GM23338 (cell line): ENCODE measurements around the gene TAF1B. TPM values are rescaled to one million over a fixed set of nuclear protein-coding genes. Genes with fewer than 3 reads are reported as not detected.

ENCODE experiments used
- ATAC-seq: fragments of 200-7000 bp; cut with Tn5 transposase; 3 replicates; pipeline ENCODE4 v1.9.1; 2020
- DNase-seq: peaks from one replicate; pipeline ENCODE4 v3.0.0-alpha.2; 2015; ENCODE audit warnings: low spot score
- H2AFZ ChIP-seq: fragments of 200-600 bp; sonication (generic); 2 replicates; pipeline ENCODE4 v1.8.0; 2016; ENCODE audit warnings: antibody characterized with exemption, mild to moderate bottlenecking, moderate library complexity
- H3F3A ChIP-seq: fragments of 200-600 bp; sonication (generic); replicated peaks from 2 replicates; pipeline ENCODE4 v1.8.0; 2017; ENCODE audit warnings: antibody characterized with exemption, mixed run types, low read depth
- H3K27ac ChIP-seq: fragments of 200-600 bp; sonication (generic); 2 replicates; pipeline ENCODE4 v1.6.1; 2016; ENCODE audit warnings: low read depth
- H3K27me3 ChIP-seq: fragments of 200-600 bp; sonication (generic); 2 replicates; pipeline ENCODE4 v1.8.0; 2016; ENCODE audit warnings: mild to moderate bottlenecking, mixed run types, moderate library complexity; ENCODE audit not compliant: insufficient read depth
- H3K36me3 ChIP-seq: fragments of 200-600 bp; sonication (generic); 2 replicates; pipeline ENCODE4 v1.8.0; 2016; ENCODE audit warnings: mild to moderate bottlenecking; ENCODE audit not compliant: insufficient read depth
- H3K4me1 ChIP-seq: fragments of 200-600 bp; sonication (generic); 2 replicates; pipeline ENCODE4 v1.8.0; 2016; ENCODE audit warnings: mild to moderate bottlenecking, moderate library complexity; ENCODE audit not compliant: insufficient read depth
- H3K4me2 ChIP-seq: fragments of 200-600 bp; sonication (generic); 2 replicates; pipeline ENCODE4 v1.7.1; 2017; ENCODE audit warnings: mixed run types
- H3K4me3 ChIP-seq: fragments of 200-600 bp; sonication (generic); 2 replicates; pipeline ENCODE4 v1.6.1; 2016; ENCODE audit warnings: mixed run types
- H3K79me2 ChIP-seq: fragments of 200-600 bp; sonication (generic); replicated peaks from 2 replicates; pipeline ENCODE4 v1.8.0; 2017; ENCODE audit warnings: mild to moderate bottlenecking; ENCODE audit not compliant: insufficient read depth
- H3K9me2 ChIP-seq: fragments of 200-600 bp; sonication (generic); 2 replicates; pipeline ENCODE4 v1.8.0; 2017; ENCODE audit not compliant: insufficient read depth
- H4K20me1 ChIP-seq: fragments of 200-600 bp; sonication (generic); replicated peaks from 2 replicates; pipeline ENCODE4 v1.8.0; 2017; ENCODE audit warnings: mild to moderate bottlenecking; ENCODE audit not compliant: insufficient read depth
- H3K27ac Mint-ChIP-seq: 2 replicates; pipeline ENCODE4 v1.8.0; 2020; ENCODE audit warnings: inconsistent platforms, mild to moderate bottlenecking, moderate library complexity, mixed read lengths
- H3K27me3 Mint-ChIP-seq: 3 replicates; pipeline ENCODE4 v1.8.0; 2022; ENCODE audit warnings: low read depth, mild to moderate bottlenecking, moderate library complexity, mixed read lengths, inconsistent platforms; ENCODE audit not compliant: insufficient read depth, poor library complexity
- H3K36me3 Mint-ChIP-seq: 3 replicates; pipeline ENCODE4 v1.8.0; 2021; ENCODE audit warnings: low read depth, mild to moderate bottlenecking, inconsistent platforms, moderate library complexity, mixed read lengths
- H3K4me1 Mint-ChIP-seq: 3 replicates; pipeline ENCODE4 v1.8.0; 2020; ENCODE audit warnings: mild to moderate bottlenecking, inconsistent platforms, mixed read lengths
- H3K4me3 Mint-ChIP-seq: 3 replicates; pipeline ENCODE4 v1.8.0; 2021; ENCODE audit warnings: moderate library complexity, mild to moderate bottlenecking, inconsistent platforms, mixed read lengths
- H3K9me3 Mint-ChIP-seq: 3 replicates; pipeline ENCODE4 v1.8.0; 2020; ENCODE audit warnings: moderate library complexity, mild to moderate bottlenecking, inconsistent platforms, mixed read lengths
- CREB1 ChIP-seq: fragments of 250-450 bp; sonication (Bioruptor Pico); IDR thresholded peaks from 2 replicates; pipeline ENCODE4 v1.5.0; 2020; ENCODE audit warnings: low read depth, mild to moderate bottlenecking, moderate library complexity
- EZH2 ChIP-seq: fragments of 200-600 bp; sonication (generic); IDR thresholded peaks from one replicate; pipeline ENCODE4 v1.8.0; 2017; ENCODE audit warnings: antibody characterized with exemption, mild to moderate bottlenecking, low read depth; ENCODE audit not compliant: unreplicated experiment
- EZH2phosphoT487 ChIP-seq: fragments of 200-600 bp; sonication (generic); IDR thresholded peaks from one replicate; pipeline ENCODE4 v1.8.1; 2018; ENCODE audit warnings: antibody characterized with exemption; ENCODE audit not compliant: unreplicated experiment
- JUNB ChIP-seq: IDR thresholded peaks from one replicate; pipeline ENCODE4 v1.6.1; 2016; ENCODE audit warnings: antibody characterized with exemption; ENCODE audit not compliant: unreplicated experiment
- NANOG ChIP-seq: IDR thresholded peaks from 2 replicates; pipeline ENCODE4 v1.6.1; 2016; ENCODE audit warnings: antibody characterized with exemption, borderline replicate concordance
- POLR2AphosphoS5 ChIP-seq: IDR thresholded peaks from 2 replicates; pipeline ENCODE4 v1.6.1; 2016; ENCODE audit warnings: antibody characterized with exemption, low read depth
- STAT1 ChIP-seq: IDR thresholded peaks from one replicate; pipeline ENCODE4 v1.6.1; 2016; ENCODE audit warnings: antibody characterized with exemption; ENCODE audit not compliant: unreplicated experiment
- ZNF114 ChIP-seq: fragments of 250-450 bp; sonication (Bioruptor Pico); IDR thresholded peaks from 2 replicates; pipeline ENCODE4 v1.5.0; 2020; ENCODE audit warnings: mild to moderate bottlenecking, moderate library complexity
- ZNF331 ChIP-seq: fragments of 250-450 bp; sonication (Bioruptor Pico); IDR thresholded peaks from 2 replicates; pipeline ENCODE4 v1.5.0; 2020; ENCODE audit warnings: low read depth, mild to moderate bottlenecking, moderate library complexity
- polyA plus RNA-seq: library from polyadenylated mRNA; unstranded; fragments of >200 nt; fragmentation: Nextera tagmentation; extraction: Ambion mirVana; gene quantifications from 2 replicates; pipeline ENCODE4 v1.2.1, GENCODE V29; 2016
- total RNA-seq: library from RNA; depleted of rRNA; stranded (reverse); fragments of >200 nt; shearing (Covaris generic); gene quantifications from 2 replicates; pipeline ENCODE4 v1.2.3, GENCODE V29; 2014
- TF ChIP-seq, protein P1 (sequence below), 2 experiments: fragments of 200-600 bp in 1 of 2; sonication (generic) in 1 of 2; conservative IDR thresholded peaks; 2 replicates each; pipeline versions ENCODE4 v1.5.1 to v1.6.1; 2016 to 2017; ENCODE audit warnings: antibody characterized with exemption in 2 of 2, low read depth in 2 of 2, mild to moderate bottlenecking in 2 of 2, moderate library complexity in 1 of 2
- TF ChIP-seq, protein P2 (sequence below): IDR thresholded peaks from 2 replicates; pipeline ENCODE4 v1.6.1; 2016; ENCODE audit warnings: antibody characterized with exemption
- TF ChIP-seq, protein P3 (sequence below): IDR thresholded peaks from one replicate; pipeline ENCODE4 v1.6.1; 2018; ENCODE audit warnings: antibody characterized with exemption; ENCODE audit not compliant: unreplicated experiment
- TF ChIP-seq, protein P4 (sequence below): fragments of 250-450 bp; sonication (Bioruptor Pico); IDR thresholded peaks from 2 replicates; pipeline ENCODE4 v1.5.0; 2020; ENCODE audit warnings: mild to moderate bottlenecking, moderate library complexity

The TAF1B gene
- total and polyA plus RNA-seq, 2 experiments from 2014 or later: 22.2 to 28.9 TPM

DNA sequence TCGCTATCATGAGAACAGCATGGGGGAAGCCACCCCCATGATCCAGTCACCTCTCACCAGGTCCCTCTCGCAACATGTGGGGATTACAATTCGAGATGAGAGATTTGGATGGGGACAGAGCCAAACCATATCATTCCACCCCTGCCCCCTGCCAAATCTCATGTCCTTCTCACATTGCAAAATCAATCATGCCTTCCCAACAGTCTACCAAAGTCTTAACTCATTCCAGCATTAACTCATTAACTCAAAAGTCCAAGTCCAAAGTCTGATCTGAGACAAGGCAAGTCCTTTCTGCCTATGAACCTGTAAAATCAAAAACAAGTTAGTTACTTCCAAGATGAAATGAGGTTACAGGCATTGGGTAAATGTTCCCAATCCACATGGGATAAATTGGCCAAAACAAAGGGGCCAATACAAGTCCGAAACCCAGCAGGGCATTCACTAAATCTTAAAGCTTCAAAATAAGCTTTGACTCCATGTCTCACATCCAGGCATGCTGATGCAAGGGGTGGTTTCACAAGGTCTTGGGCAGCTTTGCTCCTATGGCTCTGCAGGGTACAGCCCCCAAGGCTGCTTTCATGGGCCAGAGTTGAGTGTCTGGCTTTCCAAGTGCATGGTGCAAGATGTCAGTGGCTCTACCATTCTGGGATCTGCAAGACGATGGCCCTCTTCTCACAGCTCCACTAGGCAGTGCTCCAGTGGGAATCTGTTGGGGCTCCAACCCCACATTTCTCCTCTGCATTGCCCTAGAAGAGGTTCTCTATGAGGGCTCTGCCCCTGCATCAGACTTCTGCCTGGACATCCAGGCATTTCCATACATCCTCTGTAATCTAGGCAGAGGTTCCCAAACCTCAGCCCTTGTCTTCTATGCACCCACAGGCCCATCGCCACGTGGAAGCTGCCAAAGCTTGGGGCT, 14.8 kb downstream of the TAF1B start:
- Histone ChIP-seq H3K4me3 (no peak overlapping the region), H3K4me1 (no peaks in the 10 kb centered on the region), H3K36me3 (peaks cover 75% of the 10 kb centered on the region), H3K27ac (no peak overlapping the region), H3K79me2 (no peaks in the 10 kb centered on the region), H2AFZ (no peak overlapping the region), H3K9me2 (no peaks in the 10 kb centered on the region), H3K4me2 (no peak overlapping the region), H4K20me1 (no peaks in the 10 kb centered on the region), H3K27me3 (no peaks in the 10 kb centered on the region), H3F3A (no peaks in the 10 kb centered on the region)
- no peak overlapping the region for H3K27ac Mint-ChIP-seq
- ATAC-seq (no peak), DNase-seq (no peak)
- TF ChIP-seq POLR2AphosphoS5 (no peak), EZH2 (no peak), ZNF331 (CRISPR knock-in tag) (no peak), JUNB (no peak), EZH2phosphoT487 (no peak), STAT1 (no peak), CREB1 (CRISPR knock-in tag) (no peak), ZNF114 (CRISPR knock-in tag) (no peak), NANOG (no peak)
- TF ChIP-seq, protein P1, sequence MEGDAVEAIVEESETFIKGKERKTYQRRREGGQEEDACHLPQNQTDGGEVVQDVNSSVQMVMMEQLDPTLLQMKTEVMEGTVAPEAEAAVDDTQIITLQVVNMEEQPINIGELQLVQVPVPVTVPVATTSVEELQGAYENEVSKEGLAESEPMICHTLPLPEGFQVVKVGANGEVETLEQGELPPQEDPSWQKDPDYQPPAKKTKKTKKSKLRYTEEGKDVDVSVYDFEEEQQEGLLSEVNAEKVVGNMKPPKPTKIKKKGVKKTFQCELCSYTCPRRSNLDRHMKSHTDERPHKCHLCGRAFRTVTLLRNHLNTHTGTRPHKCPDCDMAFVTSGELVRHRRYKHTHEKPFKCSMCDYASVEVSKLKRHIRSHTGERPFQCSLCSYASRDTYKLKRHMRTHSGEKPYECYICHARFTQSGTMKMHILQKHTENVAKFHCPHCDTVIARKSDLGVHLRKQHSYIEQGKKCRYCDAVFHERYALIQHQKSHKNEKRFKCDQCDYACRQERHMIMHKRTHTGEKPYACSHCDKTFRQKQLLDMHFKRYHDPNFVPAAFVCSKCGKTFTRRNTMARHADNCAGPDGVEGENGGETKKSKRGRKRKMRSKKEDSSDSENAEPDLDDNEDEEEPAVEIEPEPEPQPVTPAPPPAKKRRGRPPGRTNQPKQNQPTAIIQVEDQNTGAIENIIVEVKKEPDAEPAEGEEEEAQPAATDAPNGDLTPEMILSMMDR (conservative IDR thresholded peaks at IDR 0.05; ENCODE audit: low read depth in 2 of 2): no peak
- TF ChIP-seq, protein P2, sequence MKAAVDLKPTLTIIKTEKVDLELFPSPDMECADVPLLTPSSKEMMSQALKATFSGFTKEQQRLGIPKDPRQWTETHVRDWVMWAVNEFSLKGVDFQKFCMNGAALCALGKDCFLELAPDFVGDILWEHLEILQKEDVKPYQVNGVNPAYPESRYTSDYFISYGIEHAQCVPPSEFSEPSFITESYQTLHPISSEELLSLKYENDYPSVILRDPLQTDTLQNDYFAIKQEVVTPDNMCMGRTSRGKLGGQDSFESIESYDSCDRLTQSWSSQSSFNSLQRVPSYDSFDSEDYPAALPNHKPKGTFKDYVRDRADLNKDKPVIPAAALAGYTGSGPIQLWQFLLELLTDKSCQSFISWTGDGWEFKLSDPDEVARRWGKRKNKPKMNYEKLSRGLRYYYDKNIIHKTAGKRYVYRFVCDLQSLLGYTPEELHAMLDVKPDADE: no peak
- TF ChIP-seq, protein P3, sequence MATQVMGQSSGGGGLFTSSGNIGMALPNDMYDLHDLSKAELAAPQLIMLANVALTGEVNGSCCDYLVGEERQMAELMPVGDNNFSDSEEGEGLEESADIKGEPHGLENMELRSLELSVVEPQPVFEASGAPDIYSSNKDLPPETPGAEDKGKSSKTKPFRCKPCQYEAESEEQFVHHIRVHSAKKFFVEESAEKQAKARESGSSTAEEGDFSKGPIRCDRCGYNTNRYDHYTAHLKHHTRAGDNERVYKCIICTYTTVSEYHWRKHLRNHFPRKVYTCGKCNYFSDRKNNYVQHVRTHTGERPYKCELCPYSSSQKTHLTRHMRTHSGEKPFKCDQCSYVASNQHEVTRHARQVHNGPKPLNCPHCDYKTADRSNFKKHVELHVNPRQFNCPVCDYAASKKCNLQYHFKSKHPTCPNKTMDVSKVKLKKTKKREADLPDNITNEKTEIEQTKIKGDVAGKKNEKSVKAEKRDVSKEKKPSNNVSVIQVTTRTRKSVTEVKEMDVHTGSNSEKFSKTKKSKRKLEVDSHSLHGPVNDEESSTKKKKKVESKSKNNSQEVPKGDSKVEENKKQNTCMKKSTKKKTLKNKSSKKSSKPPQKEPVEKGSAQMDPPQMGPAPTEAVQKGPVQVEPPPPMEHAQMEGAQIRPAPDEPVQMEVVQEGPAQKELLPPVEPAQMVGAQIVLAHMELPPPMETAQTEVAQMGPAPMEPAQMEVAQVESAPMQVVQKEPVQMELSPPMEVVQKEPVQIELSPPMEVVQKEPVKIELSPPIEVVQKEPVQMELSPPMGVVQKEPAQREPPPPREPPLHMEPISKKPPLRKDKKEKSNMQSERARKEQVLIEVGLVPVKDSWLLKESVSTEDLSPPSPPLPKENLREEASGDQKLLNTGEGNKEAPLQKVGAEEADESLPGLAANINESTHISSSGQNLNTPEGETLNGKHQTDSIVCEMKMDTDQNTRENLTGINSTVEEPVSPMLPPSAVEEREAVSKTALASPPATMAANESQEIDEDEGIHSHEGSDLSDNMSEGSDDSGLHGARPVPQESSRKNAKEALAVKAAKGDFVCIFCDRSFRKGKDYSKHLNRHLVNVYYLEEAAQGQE: no peak
- TF ChIP-seq, protein P4, sequence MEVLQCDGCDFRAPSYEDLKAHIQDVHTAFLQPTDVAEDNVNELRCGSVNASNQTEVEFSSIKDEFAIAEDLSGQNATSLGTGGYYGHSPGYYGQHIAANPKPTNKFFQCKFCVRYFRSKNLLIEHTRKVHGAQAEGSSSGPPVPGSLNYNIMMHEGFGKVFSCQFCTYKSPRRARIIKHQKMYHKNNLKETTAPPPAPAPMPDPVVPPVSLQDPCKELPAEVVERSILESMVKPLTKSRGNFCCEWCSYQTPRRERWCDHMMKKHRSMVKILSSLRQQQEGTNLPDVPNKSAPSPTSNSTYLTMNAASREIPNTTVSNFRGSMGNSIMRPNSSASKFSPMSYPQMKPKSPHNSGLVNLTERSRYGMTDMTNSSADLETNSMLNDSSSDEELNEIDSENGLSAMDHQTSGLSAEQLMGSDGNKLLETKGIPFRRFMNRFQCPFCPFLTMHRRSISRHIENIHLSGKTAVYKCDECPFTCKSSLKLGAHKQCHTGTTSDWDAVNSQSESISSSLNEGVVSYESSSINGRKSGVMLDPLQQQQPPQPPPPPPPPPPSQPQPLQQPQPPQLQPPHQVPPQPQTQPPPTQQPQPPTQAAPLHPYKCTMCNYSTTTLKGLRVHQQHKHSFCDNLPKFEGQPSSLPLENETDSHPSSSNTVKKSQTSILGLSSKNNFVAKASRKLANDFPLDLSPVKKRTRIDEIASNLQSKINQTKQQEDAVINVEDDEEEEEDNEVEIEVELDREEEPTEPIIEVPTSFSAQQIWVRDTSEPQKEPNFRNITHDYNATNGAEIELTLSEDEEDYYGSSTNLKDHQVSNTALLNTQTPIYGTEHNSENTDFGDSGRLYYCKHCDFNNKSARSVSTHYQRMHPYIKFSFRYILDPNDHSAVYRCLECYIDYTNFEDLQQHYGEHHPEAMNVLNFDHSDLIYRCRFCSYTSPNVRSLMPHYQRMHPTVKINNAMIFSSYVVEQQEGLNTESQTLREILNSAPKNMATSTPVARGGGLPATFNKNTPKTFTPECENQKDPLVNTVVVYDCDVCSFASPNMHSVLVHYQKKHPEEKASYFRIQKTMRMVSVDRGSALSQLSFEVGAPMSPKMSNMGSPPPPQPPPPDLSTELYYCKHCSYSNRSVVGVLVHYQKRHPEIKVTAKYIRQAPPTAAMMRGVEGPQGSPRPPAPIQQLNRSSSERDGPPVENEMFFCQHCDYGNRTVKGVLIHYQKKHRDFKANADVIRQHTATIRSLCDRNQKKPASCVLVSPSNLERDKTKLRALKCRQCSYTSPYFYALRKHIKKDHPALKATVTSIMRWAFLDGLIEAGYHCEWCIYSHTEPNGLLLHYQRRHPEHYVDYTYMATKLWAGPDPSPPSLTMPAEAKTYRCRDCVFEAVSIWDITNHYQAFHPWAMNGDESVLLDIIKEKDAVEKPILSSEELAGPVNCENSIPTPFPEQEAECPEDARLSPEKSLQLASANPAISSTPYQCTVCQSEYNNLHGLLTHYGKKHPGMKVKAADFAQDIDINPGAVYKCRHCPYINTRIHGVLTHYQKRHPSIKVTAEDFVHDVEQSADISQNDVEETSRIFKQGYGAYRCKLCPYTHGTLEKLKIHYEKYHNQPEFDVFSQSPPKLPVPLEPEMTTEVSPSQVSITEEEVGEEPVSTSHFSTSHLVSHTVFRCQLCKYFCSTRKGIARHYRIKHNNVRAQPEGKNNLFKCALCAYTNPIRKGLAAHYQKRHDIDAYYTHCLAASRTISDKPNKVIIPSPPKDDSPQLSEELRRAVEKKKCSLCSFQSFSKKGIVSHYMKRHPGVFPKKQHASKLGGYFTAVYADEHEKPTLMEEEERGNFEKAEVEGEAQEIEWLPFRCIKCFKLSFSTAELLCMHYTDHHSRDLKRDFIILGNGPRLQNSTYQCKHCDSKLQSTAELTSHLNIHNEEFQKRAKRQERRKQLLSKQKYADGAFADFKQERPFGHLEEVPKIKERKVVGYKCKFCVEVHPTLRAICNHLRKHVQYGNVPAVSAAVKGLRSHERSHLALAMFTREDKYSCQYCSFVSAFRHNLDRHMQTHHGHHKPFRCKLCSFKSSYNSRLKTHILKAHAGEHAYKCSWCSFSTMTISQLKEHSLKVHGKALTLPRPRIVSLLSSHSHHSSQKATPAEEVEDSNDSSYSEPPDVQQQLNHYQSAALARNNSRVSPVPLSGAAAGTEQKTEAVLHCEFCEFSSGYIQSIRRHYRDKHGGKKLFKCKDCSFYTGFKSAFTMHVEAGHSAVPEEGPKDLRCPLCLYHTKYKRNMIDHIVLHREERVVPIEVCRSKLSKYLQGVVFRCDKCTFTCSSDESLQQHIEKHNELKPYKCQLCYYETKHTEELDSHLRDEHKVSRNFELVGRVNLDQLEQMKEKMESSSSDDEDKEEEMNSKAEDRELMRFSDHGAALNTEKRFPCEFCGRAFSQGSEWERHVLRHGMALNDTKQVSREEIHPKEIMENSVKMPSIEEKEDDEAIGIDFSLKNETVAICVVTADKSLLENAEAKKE (CRISPR knock-in tag): no peak
- H3K27me3 Mint-ChIP-seq: peaks cover 12% of the 10 kb centered on the region
- no peaks in the 10 kb centered on the region for H3K4me1 Mint-ChIP-seq
- peaks cover 100% of the 10 kb centered on the region for H3K36me3 Mint-ChIP-seq
- no peak overlapping the region for H3K4me3 Mint-ChIP-seq
- H3K9me3 Mint-ChIP-seq: peaks cover 64% of the 10 kb centered on the region
